GM21723 (cell line): Measurements from ENCODE around the gene MPP4.
"Not testable (repeated sequence)": the region's sequence is repeated elsewhere in the genome, so short reads cannot be mapped to it uniquely, and the experiment has no call there.

Experiments used
- ATAC-seq: cut with Tn5 transposase; IDR thresholded peaks from one replicate; pipeline ENCODE4 v1.9.1; 2021; ENCODE audit warnings: mild to moderate bottlenecking, moderate library complexity; ENCODE audit not compliant: unreplicated experiment

Gene MPP4

DNA sequence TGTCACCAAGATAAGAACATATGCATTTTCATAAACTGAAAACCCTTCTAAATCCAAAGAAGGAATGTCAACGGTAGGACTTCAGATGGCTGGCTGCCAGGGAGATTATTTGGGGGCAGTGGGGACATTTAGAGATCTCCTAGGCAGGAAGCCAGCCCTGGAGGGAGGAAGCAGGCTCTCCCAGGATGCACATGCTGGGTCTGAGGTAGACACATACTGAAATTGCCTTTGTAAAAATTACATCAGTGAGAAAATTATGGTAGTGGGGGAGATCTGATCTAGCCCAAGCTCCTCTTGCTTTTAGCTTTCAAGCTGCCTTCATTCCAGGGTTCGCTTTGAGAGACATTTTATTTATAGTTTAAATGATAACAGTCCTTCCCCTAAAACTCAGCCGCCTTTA, 24.1 kb downstream of the MPP4 start:
- ATAC-seq = no peak

- no peak for ATAC-seq
Measured at GRCh38 chr2:201673546-201673945, 24.9 kb downstream of the MPP4 start.

GRCh38 chr2:201671205-201671604, 27.2 kb downstream of the MPP4 start:
- not testable (repeated sequence) for ATAC-seq

DNA sequence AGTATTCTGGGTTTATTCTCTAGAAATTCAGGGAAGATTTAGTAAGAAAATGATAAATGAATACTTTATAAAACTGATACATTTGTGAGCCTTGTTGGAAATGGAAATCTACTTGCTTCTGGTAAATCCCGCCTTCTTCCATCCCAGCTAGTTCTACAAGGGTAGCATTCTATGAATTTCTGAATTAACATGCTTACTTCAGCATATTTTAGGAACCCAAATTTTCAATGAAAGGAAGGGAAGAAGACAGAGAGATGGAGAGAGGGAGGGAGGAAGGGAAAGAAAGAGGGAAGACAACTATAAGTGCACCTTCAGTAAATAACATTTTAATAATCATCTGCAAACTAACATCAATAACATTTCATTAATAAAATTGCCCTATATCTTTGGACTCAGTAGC, 28.6 kb downstream of the MPP4 start:
- no peak for ATAC-seq

- ATAC-seq = no peak
Measured at GRCh38 chr2:201668402-201668910, 30.0 kb downstream of the MPP4 start.

DNA sequence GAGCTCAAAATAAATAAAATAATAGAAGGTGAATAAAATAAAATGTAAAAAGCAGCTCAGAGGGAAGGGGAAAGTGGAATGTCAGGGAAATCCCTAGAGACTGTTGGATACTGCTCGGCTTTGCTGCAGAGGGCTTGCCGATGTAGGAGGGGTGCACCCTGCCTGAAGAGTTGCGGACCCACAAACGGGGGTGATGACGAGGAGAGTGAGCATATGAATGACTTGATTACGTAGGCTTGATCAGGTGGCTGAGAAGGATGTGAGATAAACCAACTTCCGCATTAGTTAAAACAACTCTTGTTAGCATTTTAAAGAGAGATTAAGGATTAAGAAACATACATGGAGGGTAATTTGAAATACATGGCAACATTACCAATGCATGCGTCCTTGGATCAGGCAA, 34.1 kb downstream of the MPP4 start:
- ATAC-seq = no peak

GRCh38 chr2:201661366-201661765, 37.1 kb downstream of the MPP4 start:
- ATAC-seq = no peak

DNA sequence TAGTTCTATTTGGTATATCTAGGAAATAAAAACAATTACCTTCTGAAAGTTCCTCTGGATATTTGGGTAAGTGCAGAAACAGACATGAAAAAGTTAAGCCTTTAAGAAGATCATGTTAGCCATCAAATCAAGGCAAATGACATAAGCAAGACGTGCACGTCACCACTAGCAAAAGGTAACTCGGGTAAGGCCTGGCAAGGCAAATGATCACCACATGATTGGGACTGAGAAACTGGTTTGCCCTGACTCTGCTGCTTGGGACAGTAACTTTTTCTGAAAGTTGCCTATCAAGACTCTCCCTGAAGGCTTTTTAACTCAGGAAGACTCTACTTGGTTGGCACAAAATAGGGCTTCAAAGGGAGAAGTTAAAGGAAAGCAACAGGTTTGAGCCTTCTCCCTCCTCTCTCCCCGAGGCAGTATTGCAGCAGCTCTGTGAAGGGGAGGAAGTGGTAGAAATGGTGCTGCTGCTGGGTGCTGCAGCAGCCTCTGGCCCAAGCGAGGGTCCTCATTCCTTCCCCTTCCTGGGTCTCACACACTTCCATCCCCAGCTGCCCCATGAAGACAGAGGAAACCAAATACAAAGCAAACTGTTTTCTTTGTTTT, 38.0 kb downstream of the MPP4 start:
- ATAC-seq = no peak

GRCh38 chr2:201656740-201657139, 41.7 kb downstream of the MPP4 start:
- ATAC-seq = no peak

DNA sequence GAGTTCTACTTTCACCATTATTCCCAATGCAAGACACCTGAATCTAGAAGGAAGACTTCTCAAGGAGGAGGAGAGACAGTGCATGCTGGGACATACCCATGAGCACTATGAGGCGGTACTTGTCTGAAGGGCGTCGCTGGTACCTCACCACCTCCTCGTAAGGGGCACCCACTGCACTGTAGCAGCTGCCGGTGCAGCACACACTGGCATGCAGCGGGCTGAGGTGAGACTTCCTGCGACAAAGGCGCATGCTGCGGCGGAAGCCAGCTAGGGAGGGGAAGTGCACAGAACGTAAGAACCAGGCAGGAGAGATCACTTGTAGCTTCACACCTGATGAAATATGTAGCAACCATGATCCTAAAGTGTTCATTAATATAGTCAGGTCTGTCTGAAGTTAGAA, 42.3 kb downstream of the MPP4 start:
- ATAC-seq = no peak

DNA sequence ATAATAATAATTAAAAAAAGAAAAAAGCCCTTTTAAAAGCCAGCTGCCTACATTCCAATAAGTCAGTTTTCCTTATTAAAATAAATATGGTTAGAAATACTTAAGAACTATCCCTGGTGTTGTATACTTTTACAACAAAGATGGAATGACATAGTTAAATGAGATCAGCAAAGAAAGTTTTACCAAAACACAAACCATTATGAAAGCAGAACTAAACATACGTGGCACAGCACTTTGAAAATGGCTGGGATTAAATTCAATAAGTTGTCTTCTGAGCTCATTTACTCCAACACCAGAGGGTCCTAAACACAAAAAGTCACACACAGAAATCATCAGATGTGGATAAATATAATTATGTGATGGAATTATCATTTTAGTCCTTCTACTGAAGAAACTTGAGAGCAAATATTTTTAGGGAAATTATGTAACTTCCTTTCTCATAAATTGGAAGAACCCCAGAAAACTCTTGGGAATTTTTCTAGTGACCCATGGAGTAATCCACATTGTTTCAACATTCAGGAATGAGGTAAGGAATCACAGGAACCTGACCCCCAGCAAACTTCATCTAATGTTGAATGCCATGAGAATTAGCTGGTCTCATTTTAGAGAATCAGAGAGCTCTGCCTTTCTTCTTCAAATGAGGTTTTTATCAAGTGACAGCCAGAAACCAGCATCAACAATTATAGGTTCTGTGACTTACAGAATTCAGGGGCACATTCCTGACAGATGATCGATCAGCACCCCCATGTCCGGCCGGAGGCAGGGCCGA, 43.6 kb downstream of the MPP4 start:
- ATAC-seq = no peak

- ATAC-seq = no peak
Measured at GRCh38 chr2:201653221-201653620, 45.2 kb downstream of the MPP4 start.

DNA sequence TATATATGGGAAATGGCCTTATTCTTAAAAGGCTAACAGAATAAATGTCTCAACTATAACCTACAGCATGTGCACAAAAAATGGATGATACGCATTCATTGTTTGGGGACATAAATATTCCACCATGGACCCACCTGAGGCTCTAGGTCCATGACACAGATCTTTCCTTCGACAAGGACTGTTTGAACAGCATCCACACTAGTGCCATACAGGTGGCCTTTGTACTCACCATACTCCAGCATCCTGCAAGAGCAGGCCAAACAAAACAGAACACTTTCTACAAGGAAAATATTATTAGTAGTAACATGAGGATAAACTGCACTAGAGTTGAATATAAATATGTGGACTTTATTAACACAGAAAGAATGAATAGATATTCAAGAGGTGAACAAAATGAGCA, 49.0 kb downstream of the MPP4 start:
- no peak for ATAC-seq

DNA sequence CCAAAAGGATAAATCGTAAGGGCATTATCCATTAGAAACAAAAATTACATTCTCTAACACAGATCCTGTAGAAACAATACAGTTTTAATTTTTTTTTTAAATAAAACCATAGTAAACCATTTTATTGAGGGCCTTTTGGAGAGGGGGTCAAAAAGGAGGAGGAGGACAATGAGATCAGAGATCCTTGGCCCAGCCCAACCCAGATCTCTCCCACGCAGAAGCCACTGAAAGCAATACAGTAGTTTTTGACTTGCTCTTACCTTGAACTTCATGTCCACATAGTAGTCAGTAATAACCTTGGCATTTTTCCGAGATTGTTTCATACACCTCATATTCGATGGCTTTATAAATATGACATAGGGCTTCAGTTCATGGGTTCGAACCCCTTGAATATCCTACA, 51.0 kb downstream of the MPP4 start:
- ATAC-seq = no peak

DNA sequence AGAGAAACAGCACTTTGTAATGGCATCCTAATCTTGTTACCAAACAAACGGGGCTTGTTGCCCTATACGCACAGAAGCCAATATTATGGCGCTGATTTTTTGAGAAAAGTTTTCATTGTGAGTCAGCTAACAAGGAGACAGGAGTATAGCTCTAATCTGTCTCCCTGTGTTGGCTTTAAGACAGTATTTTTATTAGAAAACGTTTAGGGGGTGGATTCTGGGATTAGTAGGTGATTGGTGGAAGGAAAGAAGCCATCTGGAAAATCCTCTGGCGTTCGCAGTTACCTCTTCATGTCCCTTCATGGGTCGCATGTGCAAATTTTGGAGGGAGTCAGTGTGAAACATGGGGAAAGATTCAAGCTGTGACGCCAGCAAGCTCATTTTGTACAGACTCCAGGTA, 54.4 kb downstream of the MPP4 start:
- ATAC-seq = no peak

DNA sequence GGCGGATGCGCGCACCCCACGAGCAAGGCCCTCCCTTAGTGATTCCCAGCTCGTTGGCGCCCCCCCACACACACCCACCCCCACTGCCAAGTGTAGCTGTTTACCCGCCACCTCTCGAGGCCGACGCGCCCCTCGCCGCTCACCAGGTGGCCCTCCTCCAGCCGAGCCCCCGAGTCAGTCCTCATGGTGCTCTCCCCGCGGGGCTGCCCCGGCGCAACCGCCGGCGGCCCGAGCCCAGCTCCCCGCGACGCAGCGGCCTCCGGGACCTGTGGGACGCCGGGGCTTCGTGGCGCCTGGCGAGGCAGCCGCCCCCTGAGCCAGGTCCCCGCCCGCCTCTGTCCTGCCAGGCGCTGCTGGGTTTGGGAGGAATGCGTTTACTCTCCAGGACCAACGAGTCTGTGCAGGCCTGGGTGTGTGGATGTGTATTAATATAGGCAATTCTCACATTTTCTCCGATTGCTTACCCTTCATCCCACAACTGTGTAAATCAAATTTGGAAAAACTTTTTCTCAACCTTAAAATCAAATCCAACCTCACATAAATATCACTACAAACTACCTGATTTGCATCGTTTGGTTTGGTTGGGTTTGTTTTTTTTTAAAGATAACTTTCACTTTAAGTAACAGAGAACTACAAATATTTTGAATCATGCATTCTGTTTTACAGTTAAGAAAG, 55.1 kb downstream of the MPP4 start, which contains the start of gene TMEM237:
Gene TMEM237 (minus strand): TSS at position 288 of the 675 bp plus-strand sequence. CDS start 103 bp downstream, at position 185.
- ATAC-seq = peak; percentile 56

DNA sequence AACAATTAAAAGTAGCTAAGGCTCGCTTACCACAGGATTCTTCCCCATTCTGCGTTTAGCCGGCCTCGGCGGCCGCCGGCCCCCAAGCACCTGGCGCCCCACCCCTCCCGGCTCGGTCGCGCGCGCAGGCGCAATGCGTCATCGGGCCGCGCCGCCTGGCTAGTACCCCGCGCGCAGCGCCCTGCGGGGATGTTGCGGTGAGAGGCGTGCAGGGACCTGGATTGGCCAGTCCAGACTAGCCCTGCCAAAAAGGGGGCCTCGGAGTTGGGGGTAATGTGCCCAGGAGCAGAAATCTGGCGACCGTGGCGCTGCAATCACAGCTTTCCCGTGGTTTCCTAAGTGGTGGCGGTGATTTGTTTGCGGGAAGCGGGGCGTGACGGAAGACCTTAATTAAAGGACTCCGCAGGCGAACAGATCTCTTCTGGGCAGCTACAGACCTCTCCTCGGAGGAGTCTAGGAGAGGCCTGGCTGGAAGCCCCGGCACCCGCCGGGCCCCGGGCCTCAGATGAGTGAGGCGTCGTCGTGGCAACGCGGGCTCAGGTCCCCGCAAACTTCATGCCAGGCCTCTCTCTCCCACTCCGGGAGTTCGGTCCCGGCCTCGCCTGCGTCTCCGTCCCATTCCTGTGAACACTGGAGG, 55.7 kb downstream of the MPP4 start:
- peak; percentile 80 for ATAC-seq

GRCh38 chr2:201642086-201642578, 56.3 kb downstream of the MPP4 start:
- peak; percentile 51 for ATAC-seq

DNA sequence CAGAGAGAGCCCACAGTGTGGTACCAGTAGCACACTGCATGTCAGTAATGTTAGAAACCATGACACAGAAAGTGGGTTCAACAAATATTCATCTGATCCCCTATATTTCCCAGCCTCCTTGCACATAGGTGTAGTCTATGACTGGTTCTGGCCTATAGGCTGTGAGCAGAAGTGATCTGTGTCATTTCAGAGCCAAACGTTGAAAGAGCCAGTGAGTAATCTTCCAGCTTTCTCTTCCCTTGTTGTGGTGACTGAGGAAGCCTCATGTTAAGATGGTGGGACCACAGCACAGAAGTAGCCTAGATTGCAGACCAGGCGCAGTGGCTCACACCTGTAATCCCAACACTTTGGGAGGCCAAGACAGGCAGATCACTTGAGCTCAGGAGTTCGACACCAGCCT, 59.2 kb downstream of the MPP4 start:
- ATAC-seq = no peak

- no peak for ATAC-seq
Measured at GRCh38 chr2:201638326-201638725, 60.1 kb downstream of the MPP4 start.

- ATAC-seq = no peak
Measured at GRCh38 chr2:201633661-201634249, 64.7 kb downstream of the MPP4 start.
